SH-SY5Y (cell line): ENCODE results near the gene ABCC9.
A peak's percentile ranks its signal among the peaks of the same experiment; 100 is the strongest.

Experiments
- GATA2 ChIP-seq: IDR thresholded peaks from 2 replicates; pipeline ENCODE4 v1.6.1; 2011; ENCODE audit warnings: mild to moderate bottlenecking, low read depth, low read length
- GATA3 ChIP-seq: IDR thresholded peaks from 2 replicates; pipeline ENCODE4 v1.6.1; 2011; ENCODE audit warnings: low read depth, mild to moderate bottlenecking, low read length, moderate library complexity

Gene ABCC9

DNA sequence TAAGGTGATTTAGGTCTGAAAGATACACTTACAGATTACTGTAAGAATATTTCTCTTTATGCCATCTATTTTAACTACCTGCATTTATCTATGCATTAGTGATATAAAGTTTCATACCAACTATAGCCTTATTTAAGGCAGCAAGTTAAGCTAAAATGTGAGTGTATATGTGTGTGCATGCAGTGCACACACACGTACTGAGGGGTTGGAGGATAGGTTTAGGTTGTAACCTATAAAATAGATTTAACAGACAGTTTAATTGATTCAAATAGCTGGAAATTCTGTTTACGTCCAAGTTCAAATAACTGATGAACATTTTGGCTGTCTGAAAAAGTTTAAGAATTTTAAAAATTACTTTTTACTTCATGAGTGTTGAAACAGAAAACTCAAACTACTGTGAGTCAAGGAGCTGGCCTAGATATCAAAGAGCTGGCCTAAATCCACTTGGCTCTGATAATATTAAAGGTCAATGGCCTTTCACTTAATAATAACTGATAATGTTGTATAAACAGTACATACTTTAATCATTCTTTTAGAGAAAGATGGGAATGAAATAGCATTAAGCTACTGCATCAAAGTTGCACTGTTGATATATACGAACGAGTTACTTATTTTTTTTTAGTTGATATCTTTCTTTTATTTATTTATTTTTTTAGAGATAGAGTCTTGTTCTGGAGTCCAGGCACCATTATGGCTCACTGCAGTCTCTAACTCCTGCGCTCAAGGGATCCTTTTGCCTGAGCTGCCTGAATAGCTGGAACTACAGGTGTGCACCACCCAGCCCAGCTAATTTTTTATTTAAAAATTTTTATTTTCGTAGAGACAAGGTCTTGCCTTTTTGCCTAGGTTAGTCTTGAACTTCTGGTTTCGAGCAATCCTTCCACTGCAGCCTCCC is 152.9 kb downstream of the ABCC9 start:
- no peak for TF ChIP-seq GATA3

DNA sequence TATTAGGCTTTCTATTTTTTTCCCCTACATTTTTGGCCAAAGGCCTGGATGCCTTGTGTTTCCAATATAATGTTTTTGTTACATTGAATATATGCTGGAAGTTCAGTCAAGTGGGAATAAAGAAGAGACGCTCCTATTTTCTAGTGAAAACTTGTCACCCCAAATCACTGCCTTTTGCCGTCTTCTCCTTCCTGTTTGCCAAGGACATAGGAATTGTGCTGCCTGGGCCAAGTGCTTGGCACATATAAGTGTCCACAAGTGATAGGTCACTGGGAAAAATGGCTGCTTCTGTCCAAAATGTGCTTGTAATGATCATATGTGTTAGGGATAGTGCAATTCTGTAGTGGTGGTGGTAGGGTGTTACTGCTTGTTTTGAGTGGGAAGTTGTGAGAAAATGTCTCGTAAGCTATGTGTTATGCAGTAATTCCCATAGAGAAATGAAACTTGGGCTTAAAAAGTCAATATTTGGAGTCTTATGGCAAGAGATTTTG is 155.1 kb downstream of the ABCC9 start:
- no peak for TF ChIP-seq GATA3
- no peak for TF ChIP-seq GATA2

DNA sequence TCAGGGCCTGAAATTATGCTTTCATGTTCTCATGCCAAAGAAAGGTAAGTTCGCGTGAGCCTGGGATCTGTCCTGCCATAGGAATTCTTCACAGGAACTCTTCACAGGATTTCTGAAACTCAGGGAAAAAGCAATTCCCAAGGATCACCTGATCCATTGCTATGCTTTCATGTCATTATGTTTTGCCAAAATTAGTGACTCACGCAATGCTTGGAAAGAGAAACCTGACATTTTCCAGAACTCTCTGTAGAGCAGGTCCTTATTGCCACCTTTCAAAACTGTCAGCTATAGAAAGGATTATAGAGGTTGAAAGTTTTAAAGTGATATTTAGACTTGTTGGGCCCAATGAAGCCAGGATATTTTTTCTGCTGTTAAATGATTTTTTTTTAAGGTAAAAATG is 160.4 kb downstream of the ABCC9 start:
- no peak for TF ChIP-seq GATA2
- TF ChIP-seq GATA3, result no peak

DNA sequence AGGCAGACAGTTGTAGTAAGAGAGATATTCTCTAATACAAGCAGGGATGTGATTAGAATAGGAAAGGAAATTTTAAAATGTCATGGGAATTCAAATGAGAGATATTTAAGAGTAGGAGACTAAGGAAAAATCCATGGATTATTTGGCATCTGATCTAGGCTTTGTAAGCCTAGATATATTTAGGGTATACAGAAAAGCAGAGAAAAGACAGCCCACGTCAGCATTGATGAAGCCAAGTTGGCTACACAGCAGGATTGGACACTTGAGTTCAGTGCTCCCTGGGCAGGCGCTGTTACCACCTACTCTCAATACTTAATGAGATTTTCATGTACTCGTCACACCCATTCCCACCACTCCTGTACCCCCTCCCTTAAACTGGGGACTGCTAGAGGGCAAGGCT is 165.1 kb downstream of the ABCC9 start:
- no peak for TF ChIP-seq GATA2
- no peak for TF ChIP-seq GATA3

DNA sequence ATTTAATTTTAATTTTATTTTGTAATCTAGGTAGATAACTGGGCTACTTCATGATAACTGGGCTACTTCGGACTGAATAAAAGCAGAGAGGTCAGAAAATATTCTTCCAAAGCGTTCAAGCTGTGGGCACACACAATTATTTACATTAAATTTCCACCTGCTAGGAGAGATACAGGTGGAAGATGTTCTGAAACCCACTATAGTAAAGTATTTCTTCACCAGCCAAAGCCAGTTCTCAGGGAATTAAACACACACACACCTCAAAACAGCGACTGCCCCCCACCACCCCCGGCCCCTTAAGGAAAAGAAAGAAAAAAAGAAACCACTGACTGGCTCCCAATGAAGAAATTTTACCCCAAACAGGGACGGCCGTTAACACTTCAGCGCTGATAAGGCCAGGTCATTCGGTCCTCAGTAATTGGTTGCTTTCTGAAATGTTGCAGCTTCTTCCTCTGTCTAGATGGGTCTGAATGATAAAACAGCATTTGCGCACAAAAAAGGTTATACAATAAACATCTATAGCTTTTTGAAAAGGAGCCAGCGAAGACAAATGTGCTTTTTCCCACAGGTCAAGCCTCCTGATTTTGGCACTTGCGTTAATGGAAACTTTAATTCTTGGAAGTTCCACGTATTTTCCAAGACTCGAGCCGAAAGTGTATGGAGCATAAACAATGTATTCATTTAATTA is 165.9 kb downstream of the ABCC9 start:
- TF ChIP-seq GATA2 (peak; percentile 56), GATA3 (no peak)

DNA sequence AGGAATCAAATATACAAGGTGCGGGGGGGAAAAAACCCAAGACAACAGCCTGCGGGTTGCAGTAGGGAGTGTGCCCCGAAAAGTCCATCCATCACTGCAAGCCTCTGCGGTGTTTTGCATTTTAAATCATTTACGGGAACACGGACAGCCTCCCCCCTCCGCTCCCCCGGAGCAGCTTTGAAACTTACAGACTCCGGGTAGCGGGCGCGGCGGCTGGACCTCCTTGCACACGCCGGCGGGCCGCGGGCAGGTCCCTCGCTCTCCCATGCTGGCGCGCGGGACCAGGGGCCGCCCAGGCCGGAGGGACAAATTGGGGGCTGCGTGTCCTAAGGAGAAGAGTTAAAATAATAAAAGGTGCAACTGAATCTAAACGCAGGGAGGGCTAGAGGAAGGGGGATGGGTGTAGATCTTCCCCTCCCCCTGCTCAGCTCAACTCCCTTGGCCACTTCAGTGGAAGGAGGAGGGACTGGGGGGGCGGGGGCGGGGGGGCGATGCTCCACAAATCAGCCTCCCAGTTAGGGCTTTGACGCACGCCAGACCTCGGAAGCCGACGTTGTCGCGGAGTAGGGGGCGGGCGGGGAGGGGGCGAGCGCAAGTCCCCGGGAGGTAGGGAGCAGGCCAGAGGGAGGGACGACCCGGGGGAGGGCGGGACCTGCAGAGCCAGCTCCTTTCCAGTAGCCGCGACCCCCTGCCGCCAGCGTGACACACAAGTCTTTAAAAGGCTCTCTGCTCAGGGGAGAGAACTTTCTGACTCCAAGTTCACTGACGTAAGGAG is 166.7 kb downstream of the ABCC9 start, which contains the start of gene KCNJ8:
KCNJ8 (minus strand) TSS at position 349 of the 775 bp plus-strand sequence. CDS start 1,090 bp downstream, outside the sequence.
- TF ChIP-seq GATA3 (no peak), GATA2 (no peak)

DNA sequence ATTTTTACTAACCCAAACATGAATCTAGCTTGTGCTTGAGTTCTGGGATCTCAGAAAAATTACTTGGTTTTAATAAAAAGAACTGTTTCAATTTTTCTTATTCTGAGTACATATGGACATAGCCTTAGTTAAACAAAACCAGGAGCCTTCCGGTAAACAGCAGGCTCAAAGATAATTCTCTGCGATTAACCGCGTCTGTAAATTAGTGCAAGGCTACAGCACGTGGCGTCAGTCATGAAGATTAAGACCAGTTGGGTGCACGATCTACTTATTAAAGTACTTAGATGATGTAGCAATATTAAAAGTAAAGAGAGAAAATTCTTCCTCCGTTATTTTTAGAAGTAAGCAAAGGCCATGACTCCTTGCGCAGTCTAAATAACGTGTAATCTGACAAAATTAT is 167.4 kb downstream of the ABCC9 start:
- no peak for TF ChIP-seq GATA3
- TF ChIP-seq GATA2, result no peak

DNA sequence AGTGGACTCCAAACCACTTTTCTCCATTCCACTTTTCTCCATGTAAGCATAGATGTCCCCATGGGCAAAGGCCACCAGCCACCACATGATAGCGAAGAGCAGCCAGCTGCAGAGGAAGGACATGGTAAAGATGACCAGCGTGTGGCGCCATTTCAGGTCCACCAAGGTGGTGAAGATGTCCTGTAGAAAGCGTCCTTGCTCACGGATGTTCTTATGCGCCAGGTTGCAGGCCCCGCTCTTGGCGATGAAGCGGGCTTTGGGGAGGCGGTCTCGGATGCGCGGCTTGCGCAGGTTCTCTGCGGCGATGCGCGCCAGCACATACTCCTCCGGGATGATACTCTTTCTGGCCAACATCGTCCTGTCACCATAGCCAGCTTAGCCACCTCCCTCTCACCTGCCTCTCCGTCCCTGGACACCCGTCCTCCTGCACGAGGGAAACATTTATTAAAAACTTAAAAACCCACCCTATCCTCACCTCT is 167.9 kb downstream of the ABCC9 start:
- TF ChIP-seq GATA2 (no peak), GATA3 (no peak)

DNA sequence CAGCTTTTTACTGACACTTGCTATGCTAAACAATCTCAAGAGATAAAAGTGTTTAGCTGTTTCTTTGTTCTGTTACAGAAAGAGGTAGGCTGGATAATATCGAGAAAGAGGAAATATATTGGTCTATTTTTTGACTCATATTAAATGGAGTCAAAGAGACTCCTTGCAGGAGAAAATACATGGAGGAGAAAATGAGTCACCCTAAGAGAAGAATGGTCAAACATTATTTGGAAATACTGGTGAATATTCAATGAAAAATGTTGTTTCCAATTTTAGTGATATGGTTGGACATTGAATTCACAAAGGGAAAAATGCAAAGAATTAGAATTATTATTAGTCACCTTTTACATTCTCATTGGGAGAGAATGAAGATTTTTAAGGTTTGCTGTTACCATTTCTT is 169.9 kb downstream of the ABCC9 start:
- TF ChIP-seq GATA3, result no peak
- no peak for TF ChIP-seq GATA2

DNA sequence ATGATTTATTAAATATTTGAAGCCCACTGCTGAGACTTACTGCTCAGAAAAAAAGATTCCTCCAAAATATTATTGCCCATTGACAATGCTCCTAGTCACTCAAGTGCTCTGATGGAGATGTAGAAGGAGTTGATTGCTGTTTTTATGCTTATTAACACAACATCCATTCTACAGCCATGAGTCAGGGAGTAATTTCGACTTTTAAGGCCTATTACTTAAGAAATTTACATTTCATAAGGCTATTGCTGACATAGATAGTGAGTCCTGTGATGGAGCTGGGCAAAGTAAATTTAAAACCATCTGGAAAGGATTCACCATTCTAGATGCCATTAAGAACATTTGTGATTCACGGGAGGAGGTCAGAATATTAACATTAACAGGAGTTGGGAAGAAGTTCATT is 171.9 kb downstream of the ABCC9 start:
- no peak for TF ChIP-seq GATA2
- no peak for TF ChIP-seq GATA3

DNA sequence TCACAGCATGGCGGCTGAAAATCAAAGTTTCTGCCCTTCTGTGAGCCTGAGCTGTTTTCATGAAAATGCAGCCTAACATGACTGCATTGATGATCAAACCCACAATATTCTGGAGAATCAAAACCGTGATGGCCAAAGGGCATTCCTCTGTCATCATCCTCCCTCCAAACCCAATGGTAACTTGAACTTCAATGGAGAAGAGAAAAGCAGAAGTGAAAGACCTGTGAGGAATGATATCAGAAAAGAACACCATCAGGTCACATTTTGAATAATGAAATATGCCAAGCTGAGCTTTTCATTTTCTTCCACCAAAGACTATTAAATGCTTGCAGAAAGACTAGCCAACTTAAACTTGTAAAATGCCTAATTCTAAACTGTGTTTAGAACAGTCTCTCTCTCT is 174.8 kb downstream of the ABCC9 start:
- no peak for TF ChIP-seq GATA2

DNA sequence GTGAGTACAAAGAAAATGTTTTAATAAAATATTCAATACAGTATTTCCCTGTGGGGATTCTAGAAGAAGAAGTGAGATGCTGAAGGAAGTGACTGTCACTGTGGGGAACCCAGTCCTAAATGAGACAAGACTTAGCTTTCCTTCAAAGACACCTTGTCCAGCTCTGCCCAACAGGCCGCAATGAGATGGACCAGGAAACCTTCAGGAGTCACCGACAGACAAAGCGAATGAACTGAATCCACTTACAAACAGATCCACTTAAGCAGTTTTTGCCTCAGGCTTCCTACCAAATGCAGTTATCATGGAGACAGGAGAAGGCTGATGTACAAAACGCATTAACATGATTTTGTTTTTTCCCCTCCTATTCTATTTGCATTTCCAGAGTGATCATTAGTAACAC is 176.3 kb downstream of the ABCC9 start:
- TF ChIP-seq GATA2, result no peak
- no peak for TF ChIP-seq GATA3

DNA sequence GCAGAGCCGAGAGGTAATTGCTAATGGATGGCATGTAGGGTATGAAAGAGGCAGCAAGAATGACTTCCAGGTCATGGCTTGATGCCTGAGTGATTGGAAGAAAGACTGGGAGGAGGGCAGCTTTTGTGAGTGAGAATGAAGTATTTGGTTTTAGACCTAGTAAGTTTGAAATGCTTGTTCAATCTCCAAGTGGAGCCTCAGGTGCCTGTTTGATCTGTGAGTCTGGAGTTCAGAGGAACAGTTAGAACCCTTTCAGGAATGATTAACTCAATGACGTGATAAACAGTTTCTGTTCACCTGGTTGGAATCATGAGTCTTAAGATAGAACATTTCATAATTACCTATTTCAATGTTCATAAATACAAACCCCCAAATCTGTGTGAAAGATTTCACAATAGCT is 177.2 kb downstream of the ABCC9 start:
- TF ChIP-seq GATA3 (no peak), GATA2 (no peak)

DNA sequence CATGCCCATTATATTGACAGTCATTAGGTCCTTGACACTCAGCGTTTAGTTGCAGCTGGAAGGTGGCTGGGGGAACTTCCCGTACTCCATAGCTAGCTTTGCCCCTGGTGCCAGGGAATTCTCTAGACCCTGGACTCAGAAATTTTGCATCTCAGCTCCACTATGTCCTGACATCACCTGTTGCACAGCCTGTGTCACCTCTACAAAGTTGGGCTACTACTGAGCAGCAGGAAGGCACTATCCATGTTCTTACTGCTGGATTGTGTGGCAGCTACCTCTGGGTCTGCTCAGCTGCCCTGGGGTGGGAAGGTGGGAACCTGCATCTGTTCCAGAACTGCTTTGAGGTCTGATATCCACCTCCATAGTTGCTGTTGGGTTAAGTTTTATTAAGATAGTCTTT is 177.7 kb downstream of the ABCC9 start:
- TF ChIP-seq GATA3 (no peak), GATA2 (no peak)
